ENCODE results near the gene IRF5. TPM values are rescaled to one million over a fixed set of nuclear protein-coding genes. Genes with fewer than 3 reads are reported as not detected.

The IRF5 gene
- total RNA-seq, 1 donor from 2014 or later, result 19.9 TPM

DNA sequence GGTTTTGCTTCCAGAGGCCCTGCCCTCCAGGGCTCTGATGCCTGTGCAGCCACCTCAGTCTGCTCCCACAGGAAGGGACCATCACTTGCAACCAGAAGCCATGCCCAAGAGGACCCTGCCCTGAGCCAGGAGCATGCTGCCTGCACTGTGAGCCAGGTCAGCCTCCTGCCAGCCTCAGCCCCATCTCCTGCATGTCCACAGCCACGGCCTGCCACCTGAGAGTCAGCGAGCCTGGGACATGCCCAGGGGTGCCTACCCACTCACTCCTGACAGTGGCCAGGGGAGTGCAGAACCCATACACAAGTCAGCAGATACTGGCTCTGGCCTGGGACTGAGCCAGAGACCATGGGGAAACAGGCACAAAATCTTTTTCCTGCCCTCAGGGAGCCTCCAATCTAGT, 20.6 kb upstream of the IRF5 start:
- DNase-seq (ENCODE audit: low read depth), result no peak
- TF ChIP-seq, protein P1, sequence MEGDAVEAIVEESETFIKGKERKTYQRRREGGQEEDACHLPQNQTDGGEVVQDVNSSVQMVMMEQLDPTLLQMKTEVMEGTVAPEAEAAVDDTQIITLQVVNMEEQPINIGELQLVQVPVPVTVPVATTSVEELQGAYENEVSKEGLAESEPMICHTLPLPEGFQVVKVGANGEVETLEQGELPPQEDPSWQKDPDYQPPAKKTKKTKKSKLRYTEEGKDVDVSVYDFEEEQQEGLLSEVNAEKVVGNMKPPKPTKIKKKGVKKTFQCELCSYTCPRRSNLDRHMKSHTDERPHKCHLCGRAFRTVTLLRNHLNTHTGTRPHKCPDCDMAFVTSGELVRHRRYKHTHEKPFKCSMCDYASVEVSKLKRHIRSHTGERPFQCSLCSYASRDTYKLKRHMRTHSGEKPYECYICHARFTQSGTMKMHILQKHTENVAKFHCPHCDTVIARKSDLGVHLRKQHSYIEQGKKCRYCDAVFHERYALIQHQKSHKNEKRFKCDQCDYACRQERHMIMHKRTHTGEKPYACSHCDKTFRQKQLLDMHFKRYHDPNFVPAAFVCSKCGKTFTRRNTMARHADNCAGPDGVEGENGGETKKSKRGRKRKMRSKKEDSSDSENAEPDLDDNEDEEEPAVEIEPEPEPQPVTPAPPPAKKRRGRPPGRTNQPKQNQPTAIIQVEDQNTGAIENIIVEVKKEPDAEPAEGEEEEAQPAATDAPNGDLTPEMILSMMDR (IDR thresholded peaks at IDR 0.05; ENCODE audit: insufficient read depth, low read length, poor library complexity, severe bottlenecking), result no peak
- Histone ChIP-seq H3K36me3 (ENCODE audit: control insufficient read depth, insufficient read depth, low read length) (no peaks in the 10 kb centered on the region), H3K27me3 (ENCODE audit: control insufficient read depth, insufficient read depth, low read length) (peaks cover 60% of the 10 kb centered on the region), H3K4me3 (ENCODE audit: low read depth, low read length) (no peak overlapping the region)

DNA sequence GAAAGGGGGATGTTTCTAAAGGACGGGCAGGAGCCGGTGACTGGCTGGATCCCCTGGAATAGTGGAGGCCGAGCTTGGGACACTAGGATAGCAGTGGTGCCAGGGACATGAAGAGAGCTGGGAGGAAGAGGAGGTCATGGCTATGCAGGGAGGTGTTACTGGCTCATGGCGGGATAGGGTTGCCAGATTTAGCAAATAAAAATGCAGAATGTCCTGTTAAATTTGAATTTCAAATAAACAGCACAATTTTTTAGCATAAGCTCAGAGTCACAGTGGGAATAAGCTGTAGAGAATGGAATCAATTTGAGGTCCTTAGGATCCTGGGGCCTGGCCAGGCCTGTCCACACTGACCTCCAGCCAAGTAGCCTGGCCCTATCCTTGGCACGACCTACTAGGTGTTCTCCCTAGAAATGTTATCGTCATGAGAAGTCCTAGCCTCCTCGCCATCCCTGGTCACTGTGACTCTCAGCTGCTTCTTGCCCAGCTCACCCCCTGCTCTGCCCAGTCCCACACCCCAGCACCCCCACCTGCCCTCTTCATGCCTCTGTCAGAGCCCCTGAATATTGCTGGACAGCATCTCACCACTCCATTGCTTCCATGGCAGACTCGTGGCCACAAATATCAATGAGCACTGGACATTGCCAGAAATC, 19.6 kb upstream of the IRF5 start:
- Histone ChIP-seq H3K36me3 (ENCODE audit: control insufficient read depth, insufficient read depth, low read length) (no peaks in the 10 kb centered on the region), H3K27me3 (ENCODE audit: control insufficient read depth, insufficient read depth, low read length) (peaks cover 64% of the 10 kb centered on the region), H3K4me3 (ENCODE audit: low read depth, low read length) (no peak overlapping the region)
- no peak for DNase-seq (ENCODE audit: low read depth)
- TF ChIP-seq, protein P1 (IDR thresholded peaks at IDR 0.05; ENCODE audit: insufficient read depth, low read length, poor library complexity, severe bottlenecking), result no peak

DNA sequence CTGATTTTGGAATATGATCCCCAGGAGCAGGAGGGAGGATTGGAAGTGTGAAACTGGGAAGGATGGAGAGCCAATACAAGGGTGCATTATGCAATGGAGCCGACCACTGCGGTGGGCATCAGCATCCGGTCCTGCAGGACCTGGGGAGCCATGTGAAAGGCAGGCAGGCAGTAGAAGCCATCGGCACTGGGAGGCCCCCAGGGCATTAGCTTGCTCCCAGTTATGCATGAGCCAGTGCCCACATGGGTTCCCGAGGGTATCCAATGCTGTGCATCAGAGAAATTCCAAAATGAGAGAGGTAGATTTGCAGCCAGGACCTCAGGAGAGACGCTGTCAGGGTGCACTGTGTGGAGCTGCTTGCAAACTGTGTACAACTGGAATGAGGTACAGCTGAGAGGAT, 18.5 kb upstream of the IRF5 start:
- no peak for DNase-seq (ENCODE audit: low read depth)
- H3K4me3 ChIP-seq (ENCODE audit: low read depth, low read length), result no peak overlapping the region
- TF ChIP-seq, protein P1 (IDR thresholded peaks at IDR 0.05; ENCODE audit: insufficient read depth, low read length, poor library complexity, severe bottlenecking), result no peak
- no peaks in the 10 kb centered on the region for H3K36me3 ChIP-seq (ENCODE audit: control insufficient read depth, insufficient read depth, low read length)
- H3K27me3 ChIP-seq (ENCODE audit: control insufficient read depth, insufficient read depth, low read length), result peaks cover 63% of the 10 kb centered on the region

DNA sequence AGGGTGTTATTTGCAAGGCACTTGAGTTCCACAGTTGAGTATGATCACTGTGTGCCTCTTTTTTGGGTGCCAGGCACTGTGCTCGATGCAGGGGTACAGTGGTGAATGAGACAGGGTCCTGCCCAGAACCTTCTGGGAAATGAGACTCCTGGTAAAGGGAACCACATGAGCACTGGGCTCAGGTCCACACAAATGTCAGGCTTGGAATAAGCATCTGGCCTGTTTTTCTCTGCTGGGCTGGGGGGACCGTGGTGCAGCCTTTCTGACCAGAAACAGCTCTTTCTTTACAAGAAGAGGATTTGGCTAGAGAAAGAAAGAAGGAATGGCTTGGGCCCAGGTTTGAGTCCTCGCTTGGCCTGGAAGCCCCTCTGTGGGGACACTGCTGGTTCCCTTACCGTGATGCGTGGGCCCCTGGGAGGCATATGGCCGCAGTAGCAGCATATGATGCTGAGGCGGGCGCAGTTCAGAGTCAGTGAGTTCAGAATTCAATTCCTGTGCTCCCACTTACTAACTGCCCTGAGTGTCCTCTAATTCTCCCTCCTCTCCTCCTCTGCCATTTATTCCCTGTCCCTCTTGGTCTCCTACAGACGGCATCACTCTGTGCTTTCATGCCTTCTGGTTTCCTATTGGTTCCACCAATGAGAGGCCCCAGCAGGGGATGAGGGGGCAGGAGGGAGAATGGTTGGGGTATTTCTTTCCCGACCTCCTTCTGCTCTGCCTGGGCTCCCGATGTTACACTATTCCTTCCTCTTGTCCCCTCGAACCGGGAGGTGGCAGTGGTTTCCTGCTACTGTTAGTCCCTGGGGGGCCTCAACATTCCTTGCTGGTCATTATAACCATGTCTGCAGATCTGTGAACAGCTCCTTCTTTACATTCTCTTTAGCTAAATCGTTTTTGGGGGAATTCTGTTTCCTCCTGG, 17.6 kb upstream of the IRF5 start:
- TF ChIP-seq, protein P1 (IDR thresholded peaks at IDR 0.05; ENCODE audit: insufficient read depth, low read length, poor library complexity, severe bottlenecking), result no peak
- no peaks in the 10 kb centered on the region for H3K36me3 ChIP-seq (ENCODE audit: control insufficient read depth, insufficient read depth, low read length)
- H3K27me3 ChIP-seq (ENCODE audit: control insufficient read depth, insufficient read depth, low read length), result peaks cover 54% of the 10 kb centered on the region
- H3K4me3 ChIP-seq (ENCODE audit: low read depth, low read length), result no peak overlapping the region
- DNase-seq (ENCODE audit: low read depth), result no peak

DNA sequence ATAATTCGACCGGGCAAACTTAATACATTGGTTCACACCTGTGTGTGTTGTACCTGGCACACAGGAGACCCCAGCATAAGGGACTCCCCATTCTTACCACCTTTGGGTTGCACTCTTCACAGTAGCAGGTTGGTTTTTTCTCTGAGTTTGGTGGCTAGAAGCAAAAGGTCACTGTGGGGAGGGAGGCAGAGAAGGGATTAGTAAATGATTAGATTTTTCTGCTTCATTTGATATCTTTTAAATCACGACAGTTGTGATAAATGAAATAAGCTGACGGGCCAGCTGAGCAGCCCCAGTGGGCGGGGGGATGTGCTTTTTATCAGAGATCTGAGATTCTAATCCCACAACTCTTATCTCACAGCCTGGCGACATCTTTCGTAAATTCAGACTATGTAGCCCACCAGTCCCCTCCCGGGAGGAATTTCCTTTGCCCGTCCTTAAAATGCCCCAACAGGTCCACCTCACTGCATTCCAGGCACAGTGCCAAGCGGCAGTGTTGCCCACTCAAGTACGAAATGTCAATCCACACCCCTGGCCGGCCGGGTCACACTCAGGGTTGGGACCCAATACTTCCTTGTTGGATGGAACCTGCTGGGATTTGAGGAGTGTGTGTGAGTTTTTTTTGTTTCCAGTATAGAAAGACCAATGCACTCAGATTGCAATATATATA, 16.7 kb upstream of the IRF5 start:
- Histone ChIP-seq H3K4me3 (ENCODE audit: low read depth, low read length) (no peak overlapping the region), H3K27me3 (ENCODE audit: control insufficient read depth, insufficient read depth, low read length) (peaks cover 45% of the 10 kb centered on the region), H3K36me3 (ENCODE audit: control insufficient read depth, insufficient read depth, low read length) (no peaks in the 10 kb centered on the region)
- no peak for DNase-seq (ENCODE audit: low read depth)
- TF ChIP-seq, protein P1 (IDR thresholded peaks at IDR 0.05; ENCODE audit: insufficient read depth, low read length, poor library complexity, severe bottlenecking), result no peak

Data from kidney epithelial cell (primary cell).